HG02970 (cell line): ENCODE measurements around the gene GATA2.

ENCODE experiments used
- ATAC-seq: cut with Tn5 transposase; IDR thresholded peaks from one replicate; pipeline ENCODE4 v1.9.1; 2021; ENCODE audit warnings: mild to moderate bottlenecking, moderate library complexity, moderate number of reproducible peaks; ENCODE audit not compliant: unreplicated experiment, low FRiP score

The GATA2 gene

GRCh38 chr3:128461731-128462130 lies 31.3 kb downstream of the GATA2 start:
- no peak for ATAC-seq

- ATAC-seq: no peak
Observed at GRCh38 chr3:128459461-128459820, 33.6 kb downstream of the GATA2 start.

GRCh38 chr3:128458746-128459460 lies 34.1 kb downstream of the GATA2 start:
- ATAC-seq: no peak

GRCh38 chr3:128457937-128458336 lies 35.1 kb downstream of the GATA2 start:
- no peak for ATAC-seq

GRCh38 chr3:128456776-128457715 lies 36.0 kb downstream of the GATA2 start:
- no peak for ATAC-seq

GRCh38 chr3:128455786-128456748 lies 36.9 kb downstream of the GATA2 start:
- ATAC-seq: no peak

GRCh38 chr3:128455116-128455515 lies 37.9 kb downstream of the GATA2 start:
- ATAC-seq: no peak

- no peak for ATAC-seq
Observed at GRCh38 chr3:128454310-128454618, 38.7 kb downstream of the GATA2 start.

- no peak for ATAC-seq
Observed at GRCh38 chr3:128453501-128454309, 39.3 kb downstream of the GATA2 start.

GRCh38 chr3:128452678-128453275 lies 40.2 kb downstream of the GATA2 start:
- no peak for ATAC-seq

- no peak for ATAC-seq
Observed at GRCh38 chr3:128452120-128452519, 40.9 kb downstream of the GATA2 start.

- no peak for ATAC-seq
Observed at GRCh38 chr3:128449111-128449638, 43.8 kb downstream of the GATA2 start.

- ATAC-seq: no peak
Observed at GRCh38 chr3:128448491-128448890, 44.5 kb downstream of the GATA2 start.

GRCh38 chr3:128447561-128448013 lies 45.4 kb downstream of the GATA2 start:
- no peak for ATAC-seq

- no peak for ATAC-seq
Observed at GRCh38 chr3:128446821-128447220, 46.2 kb downstream of the GATA2 start.

- ATAC-seq: no peak
Observed at GRCh38 chr3:128445357-128445756, 47.6 kb downstream of the GATA2 start.

GRCh38 chr3:128443771-128444170 lies 49.2 kb downstream of the GATA2 start:
- no peak for ATAC-seq

GRCh38 chr3:128442949-128443348 lies 50.1 kb downstream of the GATA2 start:
- no peak for ATAC-seq

- no peak for ATAC-seq
Observed at GRCh38 chr3:128442070-128442469, 50.9 kb downstream of the GATA2 start.
